AG09319 (cell line): ENCODE results near the gene ITPKC.
"Not testable (repeated sequence)": the region's sequence is repeated elsewhere in the genome, so short reads cannot be mapped to it uniquely, and the experiment has no call there.

ENCODE experiments used
- DNase-seq: peaks from one replicate; pipeline ENCODE4 v3.0.0-alpha.2; 2010; ENCODE audit warnings: low read depth; ENCODE audit errors: extremely low read depth
- TF ChIP-seq, protein P1 (sequence below): IDR thresholded peaks from 2 replicates; pipeline ENCODE4 v1.5.1; 2011; ENCODE audit warnings: low read depth, mild to moderate bottlenecking, inconsistent platforms, low read length, moderate library complexity

Gene ITPKC

DNA sequence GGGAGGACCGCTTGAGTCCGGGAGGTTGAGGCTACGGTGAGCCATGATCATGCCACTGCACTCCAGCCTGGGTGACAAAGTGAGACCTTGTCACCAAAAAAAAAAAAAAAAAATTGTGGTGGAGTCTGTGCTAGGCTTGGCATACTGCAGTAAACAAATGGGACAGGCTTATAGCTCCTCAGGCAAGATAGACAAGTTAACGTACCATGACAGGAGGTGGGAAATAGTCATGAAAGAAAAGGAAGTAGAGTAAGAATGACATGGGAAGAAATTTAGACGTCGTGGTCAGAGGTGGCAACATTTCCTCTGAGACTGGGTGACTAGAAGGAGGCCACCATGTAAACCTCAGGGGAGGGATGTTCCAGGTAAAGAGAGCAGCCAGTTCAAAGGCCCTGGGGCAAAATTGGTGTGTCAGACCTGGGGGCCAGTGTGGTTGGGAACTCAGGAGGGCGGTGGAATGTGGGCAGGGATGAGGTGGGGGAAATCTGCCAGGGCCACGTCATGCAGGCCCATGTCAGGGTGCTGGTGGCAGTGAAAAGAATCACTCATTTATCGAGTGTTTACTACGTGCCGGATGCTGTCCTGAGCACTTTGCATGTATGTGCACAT, 39.7 kb downstream of the ITPKC start:
- TF ChIP-seq, protein P1, sequence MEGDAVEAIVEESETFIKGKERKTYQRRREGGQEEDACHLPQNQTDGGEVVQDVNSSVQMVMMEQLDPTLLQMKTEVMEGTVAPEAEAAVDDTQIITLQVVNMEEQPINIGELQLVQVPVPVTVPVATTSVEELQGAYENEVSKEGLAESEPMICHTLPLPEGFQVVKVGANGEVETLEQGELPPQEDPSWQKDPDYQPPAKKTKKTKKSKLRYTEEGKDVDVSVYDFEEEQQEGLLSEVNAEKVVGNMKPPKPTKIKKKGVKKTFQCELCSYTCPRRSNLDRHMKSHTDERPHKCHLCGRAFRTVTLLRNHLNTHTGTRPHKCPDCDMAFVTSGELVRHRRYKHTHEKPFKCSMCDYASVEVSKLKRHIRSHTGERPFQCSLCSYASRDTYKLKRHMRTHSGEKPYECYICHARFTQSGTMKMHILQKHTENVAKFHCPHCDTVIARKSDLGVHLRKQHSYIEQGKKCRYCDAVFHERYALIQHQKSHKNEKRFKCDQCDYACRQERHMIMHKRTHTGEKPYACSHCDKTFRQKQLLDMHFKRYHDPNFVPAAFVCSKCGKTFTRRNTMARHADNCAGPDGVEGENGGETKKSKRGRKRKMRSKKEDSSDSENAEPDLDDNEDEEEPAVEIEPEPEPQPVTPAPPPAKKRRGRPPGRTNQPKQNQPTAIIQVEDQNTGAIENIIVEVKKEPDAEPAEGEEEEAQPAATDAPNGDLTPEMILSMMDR = no peak
- DNase-seq = no peak

DNA sequence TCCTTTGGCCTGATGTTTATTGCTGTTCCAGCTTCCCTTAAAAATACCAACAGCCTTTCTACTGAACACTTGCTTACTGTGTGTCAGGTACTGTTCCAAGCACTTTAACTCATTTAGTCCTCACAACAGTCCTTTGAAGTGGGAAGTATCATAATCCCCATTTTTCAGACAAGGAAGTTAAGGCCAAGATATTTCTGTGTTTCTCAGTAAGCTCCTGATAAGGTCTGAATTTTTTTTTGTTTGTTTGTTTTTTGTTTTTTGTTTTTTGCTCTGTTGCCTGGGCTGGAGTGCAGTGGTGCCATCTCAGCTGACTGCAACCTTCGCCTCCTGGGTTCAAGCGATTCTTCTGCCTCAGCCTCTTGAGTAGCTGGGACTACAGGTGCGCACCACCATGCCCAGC, 41.6 kb downstream of the ITPKC start:
- TF ChIP-seq, protein P1 = no peak

DNA sequence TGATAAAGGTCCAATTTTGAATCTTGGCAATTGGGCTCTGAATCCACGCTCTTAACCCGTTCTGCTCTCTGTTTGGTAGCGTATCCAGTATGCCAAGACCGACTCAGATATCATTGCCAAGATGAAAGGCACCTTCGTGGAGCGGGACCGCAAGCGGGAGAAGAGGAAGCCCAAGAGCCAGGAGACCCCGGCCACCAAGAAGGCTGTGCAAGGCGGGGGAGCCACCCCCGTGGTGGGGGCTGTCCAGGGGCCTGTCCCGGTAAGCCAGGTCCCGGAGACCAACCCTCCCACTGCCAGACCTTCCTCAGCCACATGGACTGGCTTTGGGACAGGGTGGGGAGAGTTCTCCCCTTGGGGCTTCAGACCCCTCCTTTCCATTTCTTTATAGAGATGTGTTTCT, 42.4 kb downstream of the ITPKC start:
- TF ChIP-seq, protein P1 = no peak
- DNase-seq = no peak

More for the DNA sequence above, 41.6 kb downstream of the ITPKC start:
- no peak for DNase-seq

DNA sequence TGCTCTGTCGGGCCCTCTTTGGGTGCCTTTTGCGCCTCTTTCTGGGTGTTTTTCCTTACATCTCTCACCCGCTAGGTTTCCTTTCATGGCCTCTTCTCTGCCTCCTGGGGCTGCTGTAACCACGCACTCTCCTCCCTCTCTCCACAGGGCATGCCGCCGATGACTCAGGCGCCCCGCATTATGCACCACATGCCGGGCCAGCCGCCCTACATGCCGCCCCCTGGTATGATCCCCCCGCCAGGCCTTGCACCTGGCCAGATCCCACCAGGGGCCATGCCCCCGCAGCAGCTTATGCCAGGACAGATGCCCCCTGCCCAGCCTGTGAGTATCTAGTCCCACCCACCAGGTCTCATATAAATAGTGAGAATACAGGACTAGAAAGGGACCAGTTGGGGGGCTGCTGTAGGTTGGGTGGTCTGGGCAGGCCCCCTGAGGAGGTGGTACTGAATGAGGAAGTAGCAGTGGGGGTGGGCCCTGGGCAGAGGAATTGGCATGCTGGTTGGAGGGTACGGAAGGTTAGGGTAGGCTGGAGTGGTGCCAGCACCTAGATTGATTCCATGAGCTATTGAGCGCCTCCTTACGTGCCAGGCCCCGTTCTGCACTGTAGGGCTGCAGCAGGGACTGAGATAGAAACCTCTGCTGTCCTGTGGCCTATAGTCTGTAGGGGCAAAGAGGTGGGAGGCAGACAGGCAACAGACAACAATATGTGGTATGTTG, 46.0 kb downstream of the ITPKC start:
- no peak for DNase-seq
- TF ChIP-seq, protein P1 = no peak

DNA sequence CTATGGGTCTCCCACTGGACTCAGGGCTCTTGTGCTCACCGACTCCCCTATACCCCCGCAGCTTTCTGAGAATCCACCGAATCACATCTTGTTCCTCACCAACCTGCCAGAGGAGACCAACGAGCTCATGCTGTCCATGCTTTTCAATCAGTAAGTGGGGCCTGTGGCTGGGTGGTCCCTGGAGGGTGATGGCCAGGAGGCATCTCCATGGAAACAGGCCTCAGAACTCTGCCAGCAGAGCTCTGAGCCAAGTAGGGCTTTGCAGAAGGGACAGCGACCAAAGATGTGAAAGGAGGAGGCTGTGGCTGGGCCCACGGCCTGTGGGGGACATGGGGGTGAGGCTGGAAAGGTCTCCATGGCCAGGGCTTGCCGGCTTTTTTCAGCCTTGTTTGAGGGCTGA, 46.6 kb downstream of the ITPKC start:
- TF ChIP-seq, protein P1 = no peak
- no peak for DNase-seq

DNA sequence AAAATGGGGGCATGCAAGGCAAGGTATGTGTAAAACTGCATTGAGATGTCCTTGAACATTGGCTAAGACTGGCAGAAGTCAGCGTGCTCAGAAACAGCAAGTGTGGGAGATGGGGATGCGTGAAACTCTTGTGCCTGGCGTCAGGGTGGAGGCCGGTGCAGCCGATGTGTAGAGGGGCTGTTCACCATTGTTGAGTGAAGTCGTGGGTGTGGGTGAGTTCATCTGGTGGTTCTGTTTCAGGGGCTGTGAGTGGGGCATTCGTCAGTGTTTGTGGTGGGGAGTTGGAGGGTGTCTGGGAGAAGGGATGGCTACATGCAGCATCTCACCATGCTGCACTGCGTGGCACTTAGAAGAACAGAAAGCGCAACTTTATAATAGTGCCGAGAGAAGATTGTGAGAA, 47.1 kb downstream of the ITPKC start:
- TF ChIP-seq, protein P1 = no peak
- no peak for DNase-seq

DNA sequence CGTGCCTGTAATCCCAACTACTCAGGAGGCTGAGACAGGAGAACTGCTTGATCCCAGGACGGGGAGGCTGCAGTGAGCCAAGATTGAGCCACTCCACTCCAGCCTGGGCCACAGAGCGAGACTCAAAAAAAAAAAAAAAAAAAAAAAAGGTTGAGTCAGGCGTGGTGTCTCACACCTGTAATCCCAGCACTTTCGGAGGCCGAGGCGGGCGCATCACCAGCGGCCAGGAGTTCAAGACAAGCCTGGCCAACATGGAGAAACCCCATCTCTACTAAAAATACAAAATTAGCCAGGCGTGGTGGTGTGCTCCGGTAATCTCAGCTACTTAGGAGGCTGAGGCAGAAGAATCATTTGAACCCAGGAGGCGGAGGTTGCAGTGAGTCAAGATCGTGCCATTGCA, 49.5 kb downstream of the ITPKC start:
- DNase-seq = not testable (repeated sequence)

DNA sequence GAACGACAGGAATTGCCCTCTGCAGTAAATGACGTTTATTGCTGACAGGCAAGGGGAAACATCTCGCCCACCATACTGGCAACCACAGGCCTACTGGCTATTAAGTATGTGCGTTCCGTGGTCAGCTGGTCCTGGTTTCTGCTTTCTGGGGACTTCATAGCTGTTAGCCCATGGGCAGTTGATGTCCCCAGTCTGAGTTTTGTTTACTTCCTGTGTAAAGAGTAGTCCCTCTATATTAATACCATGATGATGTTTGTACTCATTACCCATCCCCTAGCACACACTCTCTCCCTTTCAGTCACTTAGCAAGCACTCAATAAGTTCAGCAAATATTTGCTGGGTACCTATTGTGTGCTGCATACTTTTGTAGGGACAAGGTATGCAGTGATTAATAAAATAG, 52.0 kb downstream of the ITPKC start:
- TF ChIP-seq, protein P1 = no peak
- no peak for DNase-seq

DNA sequence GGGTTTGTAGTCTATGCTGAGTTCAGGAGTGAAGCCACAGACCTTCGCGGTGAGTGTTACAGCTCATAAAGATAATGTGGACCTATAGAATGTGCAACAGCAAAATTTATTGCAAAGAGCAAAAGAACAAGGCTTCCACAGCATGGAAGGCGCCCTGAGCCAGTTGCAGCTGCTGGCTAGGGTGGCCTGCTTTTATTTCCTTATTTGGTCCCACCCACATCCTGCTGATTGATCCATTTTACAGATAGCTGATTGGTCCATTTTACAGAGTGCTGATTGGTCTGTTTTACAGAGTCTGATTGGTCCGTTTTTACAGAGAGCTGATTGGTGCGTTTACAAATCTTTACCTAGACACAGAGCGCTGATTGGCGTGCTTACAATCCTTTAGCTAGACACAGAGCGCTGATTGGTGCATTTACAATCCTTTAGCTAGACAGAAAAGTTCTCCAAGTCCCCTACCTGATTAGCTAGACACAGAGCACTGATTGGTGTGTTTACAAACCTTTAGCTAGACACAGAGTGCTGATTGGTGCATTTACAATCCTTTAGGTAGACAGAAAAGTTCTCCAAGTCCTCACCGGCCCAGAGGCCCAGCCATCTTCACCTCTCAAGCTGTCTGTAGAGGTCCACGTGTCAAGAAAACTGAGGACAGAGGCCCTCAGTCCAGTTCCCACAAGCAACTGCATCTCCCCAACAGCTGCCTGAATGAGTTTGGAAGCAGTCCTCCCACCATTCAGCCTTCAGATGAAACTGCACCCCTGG, 54.4 kb downstream of the ITPKC start:
- DNase-seq = not testable (repeated sequence)
